AG10803 (cell line): Measurements from ENCODE around the gene CFAP43.
"Not testable (repeated sequence)": the region's sequence is repeated elsewhere in the genome, so short reads cannot be mapped to it uniquely, and the experiment has no call there.

Experiments used
- DNase-seq: peaks from one replicate; pipeline ENCODE4 v3.0.0; 2010; ENCODE audit warnings: low read depth
- H3K4me3 ChIP-seq: 2 replicates; pipeline ENCODE4 v1.5.1; 2011; ENCODE audit warnings: mild to moderate bottlenecking, low read length, control low read depth
- CTCF ChIP-seq: conservative IDR thresholded peaks from 2 replicates; pipeline ENCODE4 v1.5.1; 2011; ENCODE audit warnings: mild to moderate bottlenecking, low read length, control low read depth, inconsistent platforms

The CFAP43 gene

GRCh38 chr10:104199567-104199966 is 32.6 kb downstream of the CFAP43 start:
- no peak for DNase-seq
- no peak for TF ChIP-seq CTCF
- no peak overlapping the region for H3K4me3 ChIP-seq

GRCh38 chr10:104197364-104197763 is 34.8 kb downstream of the CFAP43 start:
- DNase-seq: no peak
- no peak overlapping the region for H3K4me3 ChIP-seq
- TF ChIP-seq CTCF: no peak

GRCh38 chr10:104195706-104196105 is 36.5 kb downstream of the CFAP43 start:
- no peak for DNase-seq
- TF ChIP-seq CTCF: no peak
- no peak overlapping the region for H3K4me3 ChIP-seq

- no peak for DNase-seq
- no peak overlapping the region for H3K4me3 ChIP-seq
- TF ChIP-seq CTCF: no peak
These were observed 38.4 kb downstream of the CFAP43 start for GRCh38 chr10:104193787-104194186.

GRCh38 chr10:104190695-104191094 is 41.5 kb downstream of the CFAP43 start:
- TF ChIP-seq CTCF: no peak
- no peak for DNase-seq
- no peak overlapping the region for H3K4me3 ChIP-seq

GRCh38 chr10:104183682-104184081 is 48.5 kb downstream of the CFAP43 start:
- no peak for TF ChIP-seq CTCF
- H3K4me3 ChIP-seq: no peak overlapping the region
- DNase-seq: no peak

- not testable (repeated sequence) for H3K4me3 ChIP-seq, DNase-seq
These were observed 58.0 kb downstream of the CFAP43 start for GRCh38 chr10:104174136-104174535.

- no peak overlapping the region for H3K4me3 ChIP-seq
- DNase-seq: no peak
- TF ChIP-seq CTCF: no peak
These were observed 61.4 kb downstream of the CFAP43 start for GRCh38 chr10:104170610-104171254.
